Gastroesophageal sphincter (tissue), 3 donors: ENCODE results near the gene MACROD2.
A peak's percentile ranks its signal among the peaks of the same experiment; 100 is the strongest.

Experiments
- EP300 ChIP-seq: sonication (generic); formaldehyde crosslinking; IDR thresholded peaks from one replicate; pipeline ENCODE4 v1.6.1; 2017; ENCODE audit warnings: antibody characterized with exemption, mild to moderate bottlenecking
- TF ChIP-seq, protein P1 (sequence below), 4 experiments: fragments of 200-600 bp in 2 of 4; fragments of 450-650 bp in 2 of 4; sonication (generic) in 1 of 4; IDR thresholded peaks; one replicate each; pipeline ENCODE4 v1.5.1; 2017 to 2019; ENCODE audit warnings: antibody characterized with exemption in 4 of 4, mild to moderate bottlenecking in 2 of 4, moderate library complexity in 2 of 4

DNA sequence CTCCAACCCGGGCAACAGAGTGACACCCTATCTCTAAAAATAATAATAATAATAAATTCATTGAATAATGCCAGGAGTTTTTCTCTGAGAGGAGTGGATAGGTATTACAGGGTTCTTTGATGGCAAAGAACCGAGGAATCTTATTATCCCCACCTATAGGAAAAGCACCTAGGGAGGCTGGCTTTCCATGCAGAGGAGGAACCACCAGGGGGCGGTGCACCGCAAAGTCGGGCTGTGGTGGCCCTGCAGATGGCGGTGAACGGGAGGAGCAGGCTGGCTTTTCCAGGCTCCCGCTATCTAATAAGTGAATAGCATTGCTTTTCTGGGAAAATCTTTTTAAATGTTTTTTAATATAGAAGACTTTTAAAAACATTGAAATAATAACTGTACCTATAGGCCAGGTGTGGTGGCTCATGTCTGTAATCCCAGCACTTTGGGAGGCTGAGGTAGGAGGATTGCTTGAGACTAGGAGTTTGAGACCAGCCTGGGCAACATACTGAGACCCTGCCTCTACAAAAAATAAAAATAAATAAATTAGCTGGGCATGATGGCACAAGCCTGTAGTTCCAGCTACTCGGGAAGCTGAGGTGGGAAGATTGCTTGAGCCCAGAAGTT lies 1713.8 kb downstream of the MACROD2 start:
- no peak for TF ChIP-seq EP300
- TF ChIP-seq, protein P1, sequence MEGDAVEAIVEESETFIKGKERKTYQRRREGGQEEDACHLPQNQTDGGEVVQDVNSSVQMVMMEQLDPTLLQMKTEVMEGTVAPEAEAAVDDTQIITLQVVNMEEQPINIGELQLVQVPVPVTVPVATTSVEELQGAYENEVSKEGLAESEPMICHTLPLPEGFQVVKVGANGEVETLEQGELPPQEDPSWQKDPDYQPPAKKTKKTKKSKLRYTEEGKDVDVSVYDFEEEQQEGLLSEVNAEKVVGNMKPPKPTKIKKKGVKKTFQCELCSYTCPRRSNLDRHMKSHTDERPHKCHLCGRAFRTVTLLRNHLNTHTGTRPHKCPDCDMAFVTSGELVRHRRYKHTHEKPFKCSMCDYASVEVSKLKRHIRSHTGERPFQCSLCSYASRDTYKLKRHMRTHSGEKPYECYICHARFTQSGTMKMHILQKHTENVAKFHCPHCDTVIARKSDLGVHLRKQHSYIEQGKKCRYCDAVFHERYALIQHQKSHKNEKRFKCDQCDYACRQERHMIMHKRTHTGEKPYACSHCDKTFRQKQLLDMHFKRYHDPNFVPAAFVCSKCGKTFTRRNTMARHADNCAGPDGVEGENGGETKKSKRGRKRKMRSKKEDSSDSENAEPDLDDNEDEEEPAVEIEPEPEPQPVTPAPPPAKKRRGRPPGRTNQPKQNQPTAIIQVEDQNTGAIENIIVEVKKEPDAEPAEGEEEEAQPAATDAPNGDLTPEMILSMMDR (IDR thresholded peaks at IDR 0.05) = peak; percentile 25 to 60 (median 34)
